HG02759 (cell line): ENCODE data around the gene MUSK.
"Not testable (repeated sequence)": the region's sequence is repeated elsewhere in the genome, so short reads cannot be mapped to it uniquely, and the experiment has no call there.

Experiments used
- ATAC-seq: cut with Tn5 transposase; IDR thresholded peaks from one replicate; pipeline ENCODE4 v1.9.1; 2021; ENCODE audit warnings: mild to moderate bottlenecking, moderate library complexity; ENCODE audit not compliant: unreplicated experiment

Gene MUSK

GRCh38 chr9:110807956-110808598, 139.5 kb downstream of the MUSK start:
- ATAC-seq = peak; percentile 73

- peak; percentile 93 for ATAC-seq
Observed at GRCh38 chr9:110808599-110808980, 140.0 kb downstream of the MUSK start.

- peak; percentile 50 for ATAC-seq
Observed at GRCh38 chr9:110809038-110809595, 140.5 kb downstream of the MUSK start.

GRCh38 chr9:110810262-110810976, 141.8 kb downstream of the MUSK start:
- no peak for ATAC-seq

- ATAC-seq = no peak
Observed at GRCh38 chr9:110812886-110813285, 144.3 kb downstream of the MUSK start.

- no peak for ATAC-seq
Observed at GRCh38 chr9:110814159-110814558, 145.6 kb downstream of the MUSK start.

GRCh38 chr9:110815361-110815760, 146.8 kb downstream of the MUSK start:
- no peak for ATAC-seq

- no peak for ATAC-seq
Observed at GRCh38 chr9:110820381-110820780, 151.8 kb downstream of the MUSK start.

- peak; percentile 97 for ATAC-seq
Observed at GRCh38 chr9:110821064-110821463, 152.5 kb downstream of the MUSK start.

GRCh38 chr9:110825129-110825528, 156.5 kb downstream of the MUSK start:
- ATAC-seq = not testable (repeated sequence)

GRCh38 chr9:110825950-110826349, 157.4 kb downstream of the MUSK start:
- ATAC-seq = no peak

GRCh38 chr9:110826400-110826799, 157.8 kb downstream of the MUSK start:
- ATAC-seq = not testable (repeated sequence)

GRCh38 chr9:110828264-110828663, 159.7 kb downstream of the MUSK start:
- ATAC-seq = no peak

GRCh38 chr9:110830495-110830894, 161.9 kb downstream of the MUSK start:
- ATAC-seq = no peak

- no peak for ATAC-seq
Observed at GRCh38 chr9:110832926-110833325, 164.3 kb downstream of the MUSK start.

GRCh38 chr9:110835404-110835803, 166.8 kb downstream of the MUSK start:
- ATAC-seq = no peak

- no peak for ATAC-seq
Observed at GRCh38 chr9:110835859-110836271, 167.3 kb downstream of the MUSK start.

GRCh38 chr9:110837401-110838005, 168.9 kb downstream of the MUSK start:
- peak; percentile 67 for ATAC-seq

GRCh38 chr9:110842169-110842568, 173.6 kb downstream of the MUSK start:
- ATAC-seq = no peak

GRCh38 chr9:110842986-110843385, 174.4 kb downstream of the MUSK start:
- no peak for ATAC-seq

GRCh38 chr9:110844121-110844520, 175.5 kb downstream of the MUSK start:
- no peak for ATAC-seq

GRCh38 chr9:110846215-110846614, 177.6 kb downstream of the MUSK start:
- ATAC-seq = no peak
